Coronary artery (tissue), 2 donors: Measurements from ENCODE around the gene TMEM108.

Source experiments
- DNase-seq: peaks from one replicate; pipeline ENCODE4 v3.0.0-alpha.2; 2017; ENCODE audit warnings: low spot score
- H3K27ac ChIP-seq, 2 donors: fragments of 200-600 bp; sonication (generic); one replicate each; pipeline ENCODE4 v1.5.1; 2016 to 2019
- H3K4me3 ChIP-seq: fragments of 200-600 bp; sonication (generic); 2 replicates; pipeline ENCODE4 v1.5.1; 2016; ENCODE audit warnings: mild to moderate bottlenecking, moderate library complexity
- TF ChIP-seq, protein P1 (sequence below): fragments of 200-600 bp; sonication (generic); IDR thresholded peaks from one replicate; pipeline ENCODE4 v1.5.1; 2019; ENCODE audit warnings: antibody characterized with exemption

Gene TMEM108

DNA sequence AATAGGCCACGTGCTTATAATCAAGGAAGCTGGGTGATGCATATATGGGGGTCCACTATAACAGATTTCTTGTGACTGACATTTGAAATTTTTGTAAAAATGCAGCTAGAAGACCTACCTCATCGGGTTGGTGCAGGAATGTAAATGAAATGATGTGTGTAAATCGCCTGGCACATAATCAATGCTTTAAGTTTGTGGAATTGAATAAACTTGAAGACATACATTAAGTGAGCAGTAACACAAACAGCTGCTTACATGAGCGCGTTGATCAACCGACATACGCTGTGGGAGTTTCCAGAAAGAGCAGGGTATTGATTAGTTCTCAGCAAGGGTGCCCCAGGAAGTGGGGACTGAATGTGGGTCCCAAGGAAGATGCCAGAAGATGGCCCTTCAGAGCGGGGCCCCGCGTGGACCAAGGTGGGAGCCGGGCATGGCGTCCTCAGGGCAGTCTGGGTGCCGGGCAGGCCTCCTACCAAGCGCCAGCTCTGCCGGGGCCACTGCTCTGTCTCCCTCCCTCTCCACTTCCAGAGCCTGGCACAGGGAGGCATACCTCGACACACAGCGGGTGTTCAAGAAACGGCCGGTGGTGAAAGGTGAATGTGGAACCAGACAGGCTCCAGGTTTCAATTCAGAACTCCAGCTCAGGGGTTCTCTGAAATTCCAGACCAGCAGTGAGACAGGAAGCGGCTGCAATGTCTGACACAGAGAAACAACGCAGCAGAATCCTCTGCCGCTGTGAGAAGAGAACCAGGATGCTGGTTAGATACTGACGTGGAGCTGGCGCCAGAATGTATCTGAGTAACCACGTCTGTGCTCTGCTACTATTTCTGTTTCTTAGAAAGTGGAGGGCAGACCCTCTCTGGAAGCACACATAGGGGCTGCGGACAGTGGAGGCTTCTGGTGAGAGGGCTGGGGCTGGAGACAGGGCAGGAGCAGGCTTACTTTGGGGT lies 374.3 kb downstream of the TMEM108 start:
- H3K27ac ChIP-seq, result no peak overlapping the region
- TF ChIP-seq, protein P1, sequence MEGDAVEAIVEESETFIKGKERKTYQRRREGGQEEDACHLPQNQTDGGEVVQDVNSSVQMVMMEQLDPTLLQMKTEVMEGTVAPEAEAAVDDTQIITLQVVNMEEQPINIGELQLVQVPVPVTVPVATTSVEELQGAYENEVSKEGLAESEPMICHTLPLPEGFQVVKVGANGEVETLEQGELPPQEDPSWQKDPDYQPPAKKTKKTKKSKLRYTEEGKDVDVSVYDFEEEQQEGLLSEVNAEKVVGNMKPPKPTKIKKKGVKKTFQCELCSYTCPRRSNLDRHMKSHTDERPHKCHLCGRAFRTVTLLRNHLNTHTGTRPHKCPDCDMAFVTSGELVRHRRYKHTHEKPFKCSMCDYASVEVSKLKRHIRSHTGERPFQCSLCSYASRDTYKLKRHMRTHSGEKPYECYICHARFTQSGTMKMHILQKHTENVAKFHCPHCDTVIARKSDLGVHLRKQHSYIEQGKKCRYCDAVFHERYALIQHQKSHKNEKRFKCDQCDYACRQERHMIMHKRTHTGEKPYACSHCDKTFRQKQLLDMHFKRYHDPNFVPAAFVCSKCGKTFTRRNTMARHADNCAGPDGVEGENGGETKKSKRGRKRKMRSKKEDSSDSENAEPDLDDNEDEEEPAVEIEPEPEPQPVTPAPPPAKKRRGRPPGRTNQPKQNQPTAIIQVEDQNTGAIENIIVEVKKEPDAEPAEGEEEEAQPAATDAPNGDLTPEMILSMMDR, result no peak
- peak overlapping the region; percentile 57 for H3K4me3 ChIP-seq
- DNase-seq, result no peak

GRCh38 chr3:133413161-133414020 lies 375.2 kb downstream of the TMEM108 start:
- no peak for DNase-seq
- Histone ChIP-seq H3K27ac (no peak overlapping the region), H3K4me3 (peak overlapping the region; percentile 57)
- TF ChIP-seq, protein P1, result no peak

- H3K27ac ChIP-seq, result no peak overlapping the region
- TF ChIP-seq, protein P1, result no peak
- no peak for DNase-seq
- H3K4me3 ChIP-seq, result peak overlapping the region; percentile 57
Measured at GRCh38 chr3:133414021-133414392, 375.8 kb downstream of the TMEM108 start.

GRCh38 chr3:133418361-133418760 lies 380.2 kb downstream of the TMEM108 start:
- no peak overlapping the region for H3K27ac ChIP-seq
- TF ChIP-seq, protein P1, result no peak
- H3K4me3 ChIP-seq, result no peak overlapping the region
- no peak for DNase-seq

DNA sequence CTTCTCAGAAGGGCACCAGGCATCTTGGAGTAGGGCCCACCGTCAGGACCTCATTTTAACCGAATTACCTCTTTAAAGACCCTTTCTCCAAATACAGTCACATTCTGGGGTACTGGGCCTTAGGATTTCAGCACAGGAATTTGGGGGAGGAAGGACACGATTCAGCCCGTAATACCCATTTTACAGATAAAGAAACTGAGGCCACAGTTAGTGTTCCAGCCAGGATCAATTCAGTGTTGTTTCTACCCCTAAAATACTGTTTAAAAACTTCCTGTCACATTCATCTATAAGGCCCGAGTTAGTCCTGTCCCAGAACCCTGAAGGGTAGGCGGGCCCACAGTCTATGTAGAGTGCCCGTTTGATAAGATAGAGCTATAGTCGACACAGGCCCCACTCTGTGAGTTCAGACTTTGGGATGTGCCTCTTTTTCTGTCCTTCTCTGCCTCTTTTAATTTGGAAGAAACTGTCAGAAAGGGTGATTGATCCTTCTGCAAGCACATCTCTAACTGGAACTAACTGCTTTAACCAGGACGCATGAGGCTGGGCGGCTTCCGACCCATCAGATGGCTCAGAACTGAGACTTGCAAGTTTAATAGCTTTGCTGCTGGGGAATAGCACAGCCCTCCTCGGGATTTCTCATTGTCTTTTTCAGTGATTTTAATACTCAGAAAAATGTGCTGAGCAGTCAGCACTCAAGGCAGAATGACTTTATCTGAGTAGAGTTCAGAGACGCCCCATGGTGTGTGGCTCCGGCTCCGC lies 381.1 kb downstream of the TMEM108 start:
- DNase-seq, result no peak
- H3K27ac ChIP-seq, result no peak overlapping the region
- TF ChIP-seq, protein P1, result no peak

GRCh38 chr3:133424937-133425869 lies 387.0 kb downstream of the TMEM108 start:
- DNase-seq, result no peak
- TF ChIP-seq, protein P1, result no peak
- Histone ChIP-seq H3K27ac (no peak overlapping the region), H3K4me3 (no peak overlapping the region)

More for the DNA sequence above, 381.1 kb downstream of the TMEM108 start:
- no peak overlapping the region for H3K4me3 ChIP-seq
